Breast epithelium (tissue), 3 donors: ENCODE results near the gene SMPX.

Experiments
- POLR2A ChIP-seq: fragments of 450-650 bp; IDR thresholded peaks from one replicate; pipeline ENCODE4 v1.6.1; 2016; ENCODE audit warnings: antibody characterized with exemption, mild to moderate bottlenecking, moderate library complexity
- POLR2AphosphoS5 ChIP-seq, 3 donors: sonication (generic); formaldehyde crosslinking; IDR thresholded peaks; one replicate each; pipeline ENCODE4 v1.6.1; 2017; ENCODE audit warnings: antibody characterized with exemption in 3 of 3
- TF ChIP-seq, protein P1 (sequence below), 3 donors: fragments of 450-650 bp; IDR thresholded peaks; one replicate each; pipeline ENCODE4 v1.5.1; 2016 to 2017; ENCODE audit warnings: antibody characterized with exemption in 3 of 3, mild to moderate bottlenecking in 3 of 3, moderate library complexity in 3 of 3

DNA sequence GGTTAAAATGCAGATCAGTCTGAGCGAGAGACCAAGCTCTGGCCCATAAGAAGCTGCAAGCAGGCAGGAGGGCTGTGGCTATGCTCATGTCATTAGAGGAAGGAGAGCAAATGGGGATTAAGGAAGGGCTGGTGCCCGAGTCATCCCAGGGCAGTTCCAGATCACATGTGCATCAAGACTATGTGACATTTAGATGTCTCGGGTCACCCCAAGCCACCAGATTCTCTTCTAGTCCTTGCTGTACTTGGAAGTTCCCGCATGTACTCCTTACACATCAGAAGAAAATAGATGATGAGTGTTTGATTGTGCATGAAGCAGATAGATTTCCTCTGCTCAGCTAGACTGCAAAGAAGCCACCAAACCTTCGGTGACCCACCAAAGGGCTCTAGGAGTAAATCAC lies 57.6 kb downstream of the SMPX start:
- no peak for TF ChIP-seq POLR2A
- TF ChIP-seq, protein P1, sequence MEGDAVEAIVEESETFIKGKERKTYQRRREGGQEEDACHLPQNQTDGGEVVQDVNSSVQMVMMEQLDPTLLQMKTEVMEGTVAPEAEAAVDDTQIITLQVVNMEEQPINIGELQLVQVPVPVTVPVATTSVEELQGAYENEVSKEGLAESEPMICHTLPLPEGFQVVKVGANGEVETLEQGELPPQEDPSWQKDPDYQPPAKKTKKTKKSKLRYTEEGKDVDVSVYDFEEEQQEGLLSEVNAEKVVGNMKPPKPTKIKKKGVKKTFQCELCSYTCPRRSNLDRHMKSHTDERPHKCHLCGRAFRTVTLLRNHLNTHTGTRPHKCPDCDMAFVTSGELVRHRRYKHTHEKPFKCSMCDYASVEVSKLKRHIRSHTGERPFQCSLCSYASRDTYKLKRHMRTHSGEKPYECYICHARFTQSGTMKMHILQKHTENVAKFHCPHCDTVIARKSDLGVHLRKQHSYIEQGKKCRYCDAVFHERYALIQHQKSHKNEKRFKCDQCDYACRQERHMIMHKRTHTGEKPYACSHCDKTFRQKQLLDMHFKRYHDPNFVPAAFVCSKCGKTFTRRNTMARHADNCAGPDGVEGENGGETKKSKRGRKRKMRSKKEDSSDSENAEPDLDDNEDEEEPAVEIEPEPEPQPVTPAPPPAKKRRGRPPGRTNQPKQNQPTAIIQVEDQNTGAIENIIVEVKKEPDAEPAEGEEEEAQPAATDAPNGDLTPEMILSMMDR (IDR thresholded peaks at IDR 0.05) = no peak
- no peak for TF ChIP-seq POLR2AphosphoS5 (IDR thresholded peaks at IDR 0.05)
